ENCODE results near the gene KRTAP1-1. TPM values are rescaled to one million over a fixed set of nuclear protein-coding genes. Genes with fewer than 3 reads are reported as not detected.

KRTAP1-1 gene
- total RNA-seq, 1 experiment from 2014 or later, result not detected

DNA sequence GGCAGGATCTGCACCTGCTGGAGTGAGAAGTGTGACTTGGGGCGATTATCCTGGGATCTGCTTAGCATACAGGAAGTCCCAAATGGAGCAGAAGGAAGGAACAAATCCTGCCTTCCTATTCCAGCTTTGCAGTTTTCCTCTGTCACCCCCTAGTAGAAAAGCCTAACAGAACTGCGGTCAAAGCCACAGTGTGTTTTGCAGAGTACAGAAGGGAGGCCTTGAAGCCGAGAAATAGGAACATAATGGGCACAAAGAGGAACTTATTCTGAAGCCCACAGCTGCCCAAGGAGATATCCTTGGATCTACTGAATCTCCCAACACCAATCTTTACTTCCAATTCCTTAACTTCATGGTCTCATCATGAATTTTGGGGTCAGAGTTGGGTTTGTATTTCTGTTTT, 22.7 kb downstream of the KRTAP1-1 start:
- Mint-ChIP-seq H3K4me1 (ENCODE audit: insufficient read depth, unreplicated experiment) (no peaks in the 10 kb centered on the region), H3K27me3 (ENCODE audit: insufficient read depth, unreplicated experiment) (no peaks in the 10 kb centered on the region), H3K27ac (ENCODE audit: low read depth, unreplicated experiment) (no peak overlapping the region), H3K4me3 (ENCODE audit: unreplicated experiment) (no peak overlapping the region), H3K9me3 (ENCODE audit: unreplicated experiment) (no peaks in the 10 kb centered on the region), H3K36me3 (ENCODE audit: insufficient read depth, unreplicated experiment) (no peaks in the 10 kb centered on the region)
- no TSS peak for BruUV-seq (replicated peaks)
- CTCF ChIA-PET, result interaction anchor here (0.8 to 0.9 kb wide), 2 partner anchors 18 to 112 kb away, joined by 3 to 4 read pairs; no protein-coding TSS in a partner anchor
- POLR2A ChIA-PET, result no interaction called here
- no peak for DNase-seq (ENCODE audit: unreplicated experiment)
- TF ChIP-seq, protein P1, sequence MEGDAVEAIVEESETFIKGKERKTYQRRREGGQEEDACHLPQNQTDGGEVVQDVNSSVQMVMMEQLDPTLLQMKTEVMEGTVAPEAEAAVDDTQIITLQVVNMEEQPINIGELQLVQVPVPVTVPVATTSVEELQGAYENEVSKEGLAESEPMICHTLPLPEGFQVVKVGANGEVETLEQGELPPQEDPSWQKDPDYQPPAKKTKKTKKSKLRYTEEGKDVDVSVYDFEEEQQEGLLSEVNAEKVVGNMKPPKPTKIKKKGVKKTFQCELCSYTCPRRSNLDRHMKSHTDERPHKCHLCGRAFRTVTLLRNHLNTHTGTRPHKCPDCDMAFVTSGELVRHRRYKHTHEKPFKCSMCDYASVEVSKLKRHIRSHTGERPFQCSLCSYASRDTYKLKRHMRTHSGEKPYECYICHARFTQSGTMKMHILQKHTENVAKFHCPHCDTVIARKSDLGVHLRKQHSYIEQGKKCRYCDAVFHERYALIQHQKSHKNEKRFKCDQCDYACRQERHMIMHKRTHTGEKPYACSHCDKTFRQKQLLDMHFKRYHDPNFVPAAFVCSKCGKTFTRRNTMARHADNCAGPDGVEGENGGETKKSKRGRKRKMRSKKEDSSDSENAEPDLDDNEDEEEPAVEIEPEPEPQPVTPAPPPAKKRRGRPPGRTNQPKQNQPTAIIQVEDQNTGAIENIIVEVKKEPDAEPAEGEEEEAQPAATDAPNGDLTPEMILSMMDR (IDR thresholded peaks at IDR 0.05; ENCODE audit: unreplicated experiment), result no peak
- intact Hi-C loops (cut with micrococcal nuclease), result no loop called here

DNA sequence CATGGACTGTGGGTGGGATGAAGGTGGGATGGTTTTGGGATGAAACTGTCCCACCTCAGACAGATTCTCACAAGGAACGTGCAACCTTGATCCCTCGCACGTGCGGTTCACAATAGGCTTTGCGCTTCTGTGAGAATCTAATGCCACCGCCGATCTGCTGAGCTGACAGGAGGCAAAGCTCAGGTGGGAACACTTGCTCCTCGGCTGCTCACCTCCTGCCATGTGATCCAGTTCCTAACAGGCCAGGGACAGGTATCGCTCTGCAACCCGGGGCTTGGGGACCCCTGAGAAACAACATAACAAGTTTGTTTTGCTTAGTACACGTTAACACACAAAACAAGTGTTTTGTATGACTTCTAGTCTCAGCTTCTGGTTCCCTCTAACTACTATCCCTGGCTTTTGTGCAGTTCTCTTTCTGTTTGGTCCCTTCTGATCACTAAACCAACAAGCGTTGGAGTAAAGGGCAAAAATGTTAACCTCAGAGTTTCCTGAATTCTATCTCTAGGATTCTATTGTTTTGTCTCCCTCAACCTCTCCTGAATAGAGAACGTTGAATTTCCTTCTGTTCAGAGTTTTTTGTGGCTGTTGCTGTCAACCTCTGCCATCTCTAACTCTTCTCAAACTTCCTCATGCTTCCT, 24.6 kb downstream of the KRTAP1-1 start:
- intact Hi-C loops (cut with micrococcal nuclease), result no loop called here
- DNase-seq (ENCODE audit: unreplicated experiment), result no peak
- H3K27me3 Mint-ChIP-seq (ENCODE audit: insufficient read depth, unreplicated experiment), result no peaks in the 10 kb centered on the region
- no peak overlapping the region for H3K27ac Mint-ChIP-seq (ENCODE audit: low read depth, unreplicated experiment)
- CTCF ChIA-PET, result no interaction called here
- H3K4me3 Mint-ChIP-seq (ENCODE audit: unreplicated experiment), result no peak overlapping the region
- POLR2A ChIA-PET, result no interaction called here
- no TSS peak for BruUV-seq (replicated peaks)
- no peaks in the 10 kb centered on the region for H3K4me1 Mint-ChIP-seq (ENCODE audit: insufficient read depth, unreplicated experiment)
- H3K9me3 Mint-ChIP-seq (ENCODE audit: unreplicated experiment), result no peaks in the 10 kb centered on the region
- TF ChIP-seq, protein P1 (IDR thresholded peaks at IDR 0.05; ENCODE audit: unreplicated experiment), result no peak
- no peaks in the 10 kb centered on the region for H3K36me3 Mint-ChIP-seq (ENCODE audit: insufficient read depth, unreplicated experiment)

DNA sequence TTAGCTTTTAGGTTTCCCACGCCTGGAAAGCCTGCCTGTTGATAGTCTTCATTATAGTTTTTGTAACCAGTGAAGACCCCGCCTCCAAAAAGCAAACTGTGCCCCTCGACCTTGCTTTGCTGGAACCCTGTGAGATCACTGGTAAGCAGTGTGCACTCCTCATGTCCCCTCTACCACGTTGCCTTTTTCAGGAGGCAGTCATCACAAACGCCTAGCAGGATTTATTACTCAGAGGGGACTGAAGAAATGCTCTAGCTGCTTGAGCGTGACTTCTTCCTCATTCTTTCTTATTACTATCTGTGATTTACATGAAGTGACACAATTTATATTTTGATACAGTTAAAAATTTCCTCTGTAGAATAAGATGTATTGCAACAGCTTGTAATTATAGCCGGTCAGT, 25.8 kb downstream of the KRTAP1-1 start:
- no peaks in the 10 kb centered on the region for H3K27me3 Mint-ChIP-seq (ENCODE audit: insufficient read depth, unreplicated experiment)
- intact Hi-C loops (cut with micrococcal nuclease), result no loop called here

DNA sequence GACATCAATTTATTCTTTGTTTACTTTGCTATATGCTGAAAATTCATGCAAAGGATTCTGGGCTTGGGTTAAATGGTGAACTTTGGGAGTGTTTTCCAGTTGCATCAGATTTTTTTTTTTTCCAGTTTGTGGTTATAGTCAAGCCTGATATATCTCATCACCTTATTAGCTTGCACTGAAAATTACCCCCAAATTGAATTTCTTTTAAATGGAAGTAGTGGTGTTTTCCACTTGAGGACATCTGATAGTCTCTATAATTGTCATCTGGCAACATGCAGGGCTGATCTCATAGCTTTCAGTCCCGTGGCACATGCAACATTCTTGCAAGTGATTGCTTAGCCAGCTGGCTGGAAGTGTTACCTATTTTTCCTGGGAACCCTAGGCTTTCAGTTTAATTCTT, 27.6 kb downstream of the KRTAP1-1 start:
- no peak overlapping the region for H3K27ac Mint-ChIP-seq (ENCODE audit: low read depth, unreplicated experiment)

More for the DNA sequence above, 25.8 kb downstream of the KRTAP1-1 start:
- no TSS peak for BruUV-seq (replicated peaks)
- no peaks in the 10 kb centered on the region for H3K9me3 Mint-ChIP-seq (ENCODE audit: unreplicated experiment)
- H3K36me3 Mint-ChIP-seq (ENCODE audit: insufficient read depth, unreplicated experiment), result no peaks in the 10 kb centered on the region
- H3K4me1 Mint-ChIP-seq (ENCODE audit: insufficient read depth, unreplicated experiment), result no peaks in the 10 kb centered on the region
- TF ChIP-seq, protein P1 (IDR thresholded peaks at IDR 0.05; ENCODE audit: unreplicated experiment), result no peak
- no peak overlapping the region for H3K4me3 Mint-ChIP-seq (ENCODE audit: unreplicated experiment)
- no peak for DNase-seq (ENCODE audit: unreplicated experiment)
- H3K27ac Mint-ChIP-seq (ENCODE audit: low read depth, unreplicated experiment), result no peak overlapping the region
- POLR2A ChIA-PET, result interaction anchor here (0.6 kb wide), 1 partner anchor 32 kb away, joined by 3 read pairs; the partner anchor contains the start of gene KRT40
- CTCF ChIA-PET, result no interaction called here

More for the DNA sequence above, 27.6 kb downstream of the KRTAP1-1 start:
- Mint-ChIP-seq H3K36me3 (ENCODE audit: insufficient read depth, unreplicated experiment) (no peaks in the 10 kb centered on the region), H3K4me3 (ENCODE audit: unreplicated experiment) (no peak overlapping the region), H3K9me3 (ENCODE audit: unreplicated experiment) (no peaks in the 10 kb centered on the region), H3K4me1 (ENCODE audit: insufficient read depth, unreplicated experiment) (no peaks in the 10 kb centered on the region), H3K27me3 (ENCODE audit: insufficient read depth, unreplicated experiment) (no peaks in the 10 kb centered on the region)
- DNase-seq (ENCODE audit: unreplicated experiment), result no peak
- POLR2A ChIA-PET, result interaction anchor here (0.5 to 1.1 kb wide), 3 partner anchors 56 to 640 kb away, joined by 3 to 4 read pairs (median 3); no protein-coding TSS in a partner anchor
- intact Hi-C loops (cut with micrococcal nuclease), result no loop called here
- CTCF ChIA-PET, result no interaction called here
- BruUV-seq (replicated peaks), result no TSS peak
- TF ChIP-seq, protein P1 (IDR thresholded peaks at IDR 0.05; ENCODE audit: unreplicated experiment), result no peak
